ENCODE data around the gene GIMAP8.

GIMAP8 gene

DNA sequence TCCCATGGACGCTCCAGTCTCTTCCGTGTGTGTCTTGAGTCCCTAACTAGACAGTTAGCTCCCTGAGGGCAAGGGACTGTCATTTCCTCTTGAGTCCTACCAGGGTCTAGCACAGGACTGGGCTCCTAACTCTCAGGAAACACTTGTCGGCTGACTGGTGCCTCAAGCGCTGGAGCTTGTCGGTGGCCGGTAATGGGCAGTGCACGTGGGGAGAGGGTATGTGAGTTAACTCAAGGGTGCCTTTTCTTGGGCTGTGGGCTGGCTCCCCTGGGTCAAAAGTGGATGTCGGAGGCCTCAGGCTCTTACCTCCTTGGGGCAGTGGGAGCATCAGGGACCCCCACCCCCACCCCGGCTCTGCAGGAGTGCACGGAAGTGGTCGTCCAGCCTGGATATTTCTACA is 38.4 kb upstream of the GIMAP8 start:
- no peak for DNase-seq

DNA sequence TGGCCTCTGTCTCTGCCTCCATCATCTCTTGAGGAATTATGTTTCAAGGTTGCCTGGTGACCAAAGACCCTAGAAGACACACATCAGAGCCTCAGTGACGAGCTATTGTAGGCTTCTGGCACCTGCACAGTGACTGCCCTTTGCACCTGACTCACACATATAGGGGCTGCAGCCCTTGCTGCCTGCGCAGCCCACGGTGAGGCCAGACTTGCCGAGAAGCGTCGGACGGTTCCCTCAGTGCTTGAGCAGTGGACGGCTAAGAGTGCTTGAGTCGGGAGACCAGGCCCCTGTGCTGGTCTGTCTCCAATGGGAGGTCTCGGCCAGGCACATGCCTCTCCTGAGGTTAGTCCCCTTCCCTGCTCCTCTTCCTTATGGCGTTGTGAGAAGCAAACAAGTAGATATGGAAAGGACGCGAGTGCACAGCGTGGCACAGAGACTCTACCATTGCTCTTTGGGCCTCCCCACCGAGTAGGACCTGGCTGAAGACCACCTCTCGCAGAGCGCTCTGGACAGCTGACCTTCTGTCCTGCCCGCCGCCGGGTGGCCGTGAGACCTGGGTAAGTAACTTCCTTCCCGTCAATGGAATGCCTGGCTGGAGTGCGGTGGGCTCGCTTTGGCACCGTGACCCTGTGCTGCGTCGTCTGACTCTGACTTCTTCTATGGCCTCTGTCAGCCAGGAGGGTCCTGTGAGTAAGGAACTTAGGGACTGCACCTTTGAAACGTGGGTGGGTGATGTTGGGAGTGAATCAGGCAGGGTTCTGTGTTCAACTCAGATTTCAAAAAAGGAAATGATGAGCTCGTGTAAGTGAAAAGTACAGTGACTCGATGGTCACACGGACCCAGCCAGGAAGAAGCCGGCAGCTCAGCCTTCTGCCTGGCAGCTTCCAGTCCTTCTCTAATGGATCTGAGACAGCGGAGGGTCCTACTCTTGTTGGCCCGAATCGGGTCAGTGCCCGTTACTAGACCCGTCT is 37.6 kb upstream of the GIMAP8 start:
- DNase-seq: no peak

DNA sequence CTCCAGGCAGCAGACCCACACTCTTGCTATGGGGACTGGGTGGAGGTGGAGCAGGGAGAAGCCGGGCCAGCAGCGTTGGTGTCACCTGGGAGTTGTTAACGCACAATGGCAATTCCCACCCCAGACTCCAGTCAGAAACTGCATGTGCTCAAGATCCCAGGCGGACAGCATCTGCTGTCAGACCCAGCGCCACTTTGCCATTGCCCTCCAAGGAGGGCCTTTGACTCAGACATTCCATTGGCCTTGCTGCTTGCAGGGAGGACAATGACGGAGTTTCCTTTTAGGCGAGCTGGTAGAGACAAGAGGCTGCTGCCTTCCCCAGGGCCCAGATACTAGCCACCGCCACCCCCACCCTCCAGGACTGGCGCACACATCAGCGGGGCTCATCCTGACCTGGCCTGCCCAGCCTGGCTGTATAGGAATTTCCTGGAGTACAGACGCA is 36.8 kb upstream of the GIMAP8 start:
- no peak for DNase-seq

DNA sequence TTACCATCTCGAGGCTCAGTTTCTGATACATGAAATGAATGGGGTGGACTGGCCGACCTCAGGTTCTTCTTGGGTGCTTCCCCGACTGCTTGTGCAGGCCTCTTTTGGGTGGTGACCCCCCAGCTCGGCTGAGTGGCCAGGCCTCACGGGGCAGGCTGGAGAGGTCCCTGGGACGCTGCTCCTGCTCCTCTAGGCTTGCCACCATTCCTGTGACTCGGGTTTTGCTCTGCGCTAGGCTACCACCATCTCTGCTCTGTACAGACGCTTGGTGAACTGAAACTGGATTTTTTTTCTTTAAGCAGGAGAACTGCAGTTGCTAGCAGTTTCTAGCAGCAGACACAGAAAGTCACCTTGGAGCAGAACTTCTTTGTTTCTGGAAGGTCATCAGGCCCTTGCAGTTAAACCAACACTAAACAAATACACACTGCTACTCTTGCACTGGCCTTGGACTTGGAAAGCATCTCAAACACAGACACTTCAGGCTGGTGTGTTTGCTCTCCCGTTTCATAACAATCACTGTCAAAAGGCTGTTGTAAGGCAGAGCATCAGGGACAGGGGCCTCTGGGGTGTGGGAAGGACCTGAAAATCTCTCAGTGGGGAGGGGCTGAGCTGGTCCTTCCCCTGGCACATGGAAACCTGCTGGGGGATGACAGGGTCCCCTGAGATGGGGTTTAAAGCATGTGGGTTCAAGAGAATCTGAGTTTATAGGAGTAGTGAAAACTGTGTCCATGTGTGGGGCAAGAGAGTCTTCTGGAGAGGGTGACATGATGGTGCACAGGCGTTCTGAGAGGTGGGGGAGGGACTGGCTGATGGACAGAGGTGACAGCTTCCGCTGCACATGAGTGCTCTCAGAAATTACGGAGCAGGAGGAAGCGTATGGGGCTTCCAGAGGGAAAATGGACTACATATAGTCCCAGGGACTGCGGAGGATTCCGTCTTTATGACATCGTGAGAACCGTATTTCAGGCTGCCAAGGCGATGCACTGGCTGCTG is 35.0 kb upstream of the GIMAP8 start:
- no peak for DNase-seq

DNA sequence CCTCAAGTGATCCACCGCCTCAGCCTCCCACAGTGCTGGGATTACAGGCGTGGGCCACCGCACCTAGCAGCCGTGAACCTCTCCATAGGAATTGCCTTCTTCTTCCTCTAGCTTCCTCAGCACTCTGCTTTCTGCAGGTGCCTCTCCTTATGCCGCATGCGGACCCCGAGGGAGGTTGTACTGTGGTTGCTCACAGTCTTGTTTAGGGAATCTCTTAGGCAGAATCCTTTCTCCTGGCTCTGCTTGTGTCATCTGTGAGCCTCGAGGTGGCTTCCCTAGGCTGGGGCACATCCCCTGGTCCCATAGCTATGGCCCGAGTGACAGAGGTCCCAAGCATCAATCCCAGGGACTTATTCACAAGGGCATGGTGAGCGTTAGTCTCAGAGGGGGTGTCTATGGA is 33.2 kb upstream of the GIMAP8 start:
- DNase-seq: no peak

DNA sequence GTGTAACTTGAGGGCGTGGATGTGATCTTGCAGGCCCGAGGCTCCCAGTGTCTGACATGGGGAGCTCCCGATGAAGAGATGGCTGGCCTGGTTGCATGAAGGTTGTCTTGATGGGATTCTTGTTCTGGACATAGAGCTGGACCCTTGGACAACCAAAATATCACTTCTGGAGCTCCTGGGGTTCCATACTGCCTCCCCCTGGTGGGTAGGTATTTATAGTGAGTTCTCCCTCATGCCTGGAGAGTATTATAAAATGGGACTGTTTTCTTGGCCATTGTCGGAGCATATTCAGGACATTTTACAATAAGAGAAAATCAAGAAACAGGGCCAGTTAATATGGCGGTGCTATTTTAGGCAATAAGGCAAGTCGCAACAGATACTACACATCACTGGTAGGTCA is 32.6 kb upstream of the GIMAP8 start:
- no peak for DNase-seq

DNA sequence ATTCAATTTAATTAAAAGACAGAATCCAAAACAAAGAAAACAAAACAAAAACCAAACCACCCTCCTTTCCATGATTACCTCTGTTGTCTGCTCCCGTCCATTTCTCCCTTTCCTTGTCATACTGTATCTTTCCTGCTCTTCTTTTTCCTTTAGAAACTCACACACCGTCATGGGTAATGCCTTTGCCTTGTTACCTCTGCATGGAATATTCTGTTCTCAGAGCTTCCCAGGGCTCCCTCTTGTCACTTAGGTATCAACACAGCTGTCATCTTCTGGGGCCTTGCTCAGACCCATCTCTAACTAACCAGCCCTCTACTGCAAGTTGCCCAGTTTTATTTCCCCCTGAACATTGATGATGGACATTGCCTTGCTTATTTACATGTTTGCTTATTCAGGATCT is 30.2 kb upstream of the GIMAP8 start:
- no peak for DNase-seq

DNA sequence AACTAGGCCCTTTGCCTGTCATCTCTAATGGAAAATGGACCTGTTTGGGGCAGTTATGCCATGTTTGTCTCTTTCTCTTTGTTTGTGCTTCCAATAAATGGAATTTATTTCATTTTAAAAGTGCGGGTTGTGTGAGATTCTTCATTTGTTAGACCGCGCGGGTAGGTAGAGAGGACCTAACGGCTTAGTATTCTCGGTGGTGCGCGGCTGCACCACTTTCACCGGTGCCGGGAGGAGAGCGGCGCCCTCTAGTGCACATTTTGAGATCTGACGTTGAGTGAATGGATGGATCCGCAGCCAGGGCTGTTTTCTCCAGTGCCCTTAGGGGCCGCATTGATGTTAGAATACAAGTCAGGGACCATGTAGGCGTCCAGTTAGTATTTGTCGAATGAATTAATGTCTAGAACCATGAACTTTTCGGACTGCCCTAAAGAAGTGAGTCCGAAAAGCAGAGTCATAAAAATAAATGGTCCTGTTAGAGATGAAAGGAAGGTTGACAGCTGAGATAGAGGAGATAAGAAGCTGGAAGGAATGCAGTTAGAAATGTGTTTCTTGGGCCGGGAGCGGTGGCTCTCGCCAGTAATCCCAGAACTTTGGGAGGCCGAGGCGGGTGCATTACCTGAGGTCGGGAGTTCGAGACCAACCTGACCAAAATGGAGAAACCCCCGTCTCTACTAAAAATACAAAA is 29.3 kb upstream of the GIMAP8 start:
- DNase-seq: peak; percentile 4

DNA sequence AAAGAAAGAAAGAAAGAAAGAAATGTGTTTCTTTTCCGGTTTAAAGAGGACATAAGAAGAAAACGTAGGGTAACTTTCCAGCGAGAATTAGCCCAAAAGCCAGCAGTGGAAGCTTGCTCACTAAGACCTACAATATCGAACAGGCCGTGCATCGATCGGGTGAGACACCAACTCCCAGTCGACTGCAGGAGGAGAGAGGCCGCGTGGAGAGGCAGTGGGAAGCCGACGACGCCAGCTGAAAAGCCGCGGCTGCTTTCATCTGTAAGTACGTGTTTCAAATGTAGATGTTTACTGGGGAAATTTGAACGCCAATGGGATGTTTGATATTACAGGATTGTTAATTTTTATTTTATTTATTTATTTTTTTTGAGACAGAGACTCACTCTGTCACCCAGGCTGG is 28.6 kb upstream of the GIMAP8 start:
- no peak for DNase-seq

DNA sequence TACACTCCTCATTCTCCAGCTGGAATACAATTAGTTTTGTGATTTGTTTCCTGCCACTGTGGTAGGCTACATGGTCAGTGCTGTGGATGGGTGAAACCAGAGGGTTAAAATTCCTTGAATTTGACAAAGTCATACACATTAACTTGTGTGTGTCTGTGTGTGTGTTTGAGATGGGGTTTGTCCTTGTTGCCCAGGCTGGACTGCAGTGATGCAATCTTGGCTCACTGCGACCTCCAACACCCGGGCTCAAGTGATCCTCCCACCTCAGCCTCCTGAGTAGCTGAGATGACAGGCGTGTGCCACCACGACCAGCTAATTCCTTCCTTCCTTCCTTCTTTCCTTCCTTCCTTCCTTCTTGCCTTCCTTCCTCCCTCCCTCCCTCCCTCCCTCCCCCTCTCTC is 24.8 kb upstream of the GIMAP8 start:
- DNase-seq: no peak

DNA sequence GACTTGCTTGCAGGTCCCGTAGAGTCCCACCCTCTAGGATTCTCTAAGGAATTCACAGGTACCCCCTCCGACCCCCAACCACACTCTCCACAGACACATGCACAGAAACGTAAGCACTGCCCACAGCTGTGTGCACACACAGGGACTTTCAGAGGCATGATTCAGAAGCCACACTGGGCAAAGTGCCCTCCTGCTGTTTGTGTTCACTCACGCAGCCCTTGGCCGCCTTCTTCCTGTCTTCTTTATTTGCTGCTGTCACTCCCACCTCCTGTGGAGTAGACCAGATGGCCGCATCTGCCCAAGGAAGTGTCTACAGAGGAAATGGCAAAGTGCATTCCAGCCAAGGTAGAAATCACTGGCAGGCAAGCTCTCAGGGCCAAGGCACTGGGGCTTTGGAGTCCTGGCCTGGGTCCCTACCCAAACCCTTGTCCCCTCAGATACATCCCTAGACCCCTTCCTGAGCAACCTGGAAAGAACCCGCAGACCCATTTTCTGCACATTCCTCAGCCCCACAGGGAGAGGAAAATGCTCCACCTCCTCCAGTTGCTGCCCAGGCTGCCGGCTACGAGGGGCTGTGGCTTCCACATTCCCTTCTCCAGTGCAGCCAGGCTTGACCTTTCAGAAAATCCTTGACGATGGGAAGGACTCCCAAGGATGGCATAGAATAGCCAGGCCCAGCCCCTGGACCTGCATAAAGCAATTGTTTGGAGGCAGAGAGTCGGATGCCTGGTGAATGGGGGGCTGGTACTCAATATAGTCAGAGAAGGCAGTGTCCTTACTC is 21.6 kb upstream of the GIMAP8 start:
- DNase-seq: peak; percentile 49

DNA sequence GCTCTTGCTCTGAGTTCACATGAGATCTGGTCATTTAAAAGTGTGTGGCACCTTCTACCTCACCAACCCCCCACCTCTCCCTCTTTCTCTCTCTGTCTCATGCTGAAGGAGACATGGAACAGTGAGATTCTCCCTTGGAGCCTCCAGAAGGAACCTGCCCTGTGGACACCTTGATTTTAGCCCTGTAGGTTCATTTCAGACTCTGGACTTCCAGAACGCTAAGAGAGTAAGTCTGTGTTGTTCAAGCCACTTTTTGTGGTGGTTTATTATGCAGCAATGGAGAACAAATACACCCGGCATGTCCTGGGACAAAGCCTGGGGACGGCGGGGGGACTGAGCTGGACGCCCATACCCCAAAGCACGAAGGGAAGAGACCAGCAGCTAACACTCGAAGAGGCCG is 20.7 kb upstream of the GIMAP8 start:
- DNase-seq: no peak

DNA sequence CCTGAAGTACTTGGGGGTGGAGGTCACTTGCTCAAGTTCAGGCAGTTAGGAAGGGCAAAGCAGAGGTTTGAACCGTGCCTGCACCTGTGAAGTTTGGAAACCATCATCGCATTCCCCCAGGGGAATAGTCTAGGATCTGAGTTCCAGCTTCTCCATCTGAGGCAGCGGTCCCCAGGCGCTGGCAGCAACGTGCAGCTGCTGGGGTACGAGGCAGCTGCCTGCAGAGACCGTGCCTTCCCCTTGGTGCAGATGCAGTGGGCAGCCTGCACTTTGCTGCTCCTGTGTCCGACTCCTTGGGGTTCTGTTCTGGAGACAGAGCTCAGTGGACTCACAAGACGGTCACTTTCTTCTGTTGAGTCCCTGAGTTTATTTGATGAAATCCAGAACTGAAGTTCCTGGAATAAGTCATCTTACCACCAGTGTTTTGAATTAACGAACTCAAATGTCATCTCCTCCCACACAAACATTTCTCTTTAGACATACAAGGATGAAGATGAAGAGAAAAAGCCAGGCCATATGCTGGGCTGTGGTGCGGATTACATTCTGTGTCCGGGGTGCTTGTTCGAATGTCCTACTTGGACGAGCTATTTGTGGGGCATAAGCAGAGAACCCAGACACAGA is 19.9 kb upstream of the GIMAP8 start:
- no peak for DNase-seq

DNA sequence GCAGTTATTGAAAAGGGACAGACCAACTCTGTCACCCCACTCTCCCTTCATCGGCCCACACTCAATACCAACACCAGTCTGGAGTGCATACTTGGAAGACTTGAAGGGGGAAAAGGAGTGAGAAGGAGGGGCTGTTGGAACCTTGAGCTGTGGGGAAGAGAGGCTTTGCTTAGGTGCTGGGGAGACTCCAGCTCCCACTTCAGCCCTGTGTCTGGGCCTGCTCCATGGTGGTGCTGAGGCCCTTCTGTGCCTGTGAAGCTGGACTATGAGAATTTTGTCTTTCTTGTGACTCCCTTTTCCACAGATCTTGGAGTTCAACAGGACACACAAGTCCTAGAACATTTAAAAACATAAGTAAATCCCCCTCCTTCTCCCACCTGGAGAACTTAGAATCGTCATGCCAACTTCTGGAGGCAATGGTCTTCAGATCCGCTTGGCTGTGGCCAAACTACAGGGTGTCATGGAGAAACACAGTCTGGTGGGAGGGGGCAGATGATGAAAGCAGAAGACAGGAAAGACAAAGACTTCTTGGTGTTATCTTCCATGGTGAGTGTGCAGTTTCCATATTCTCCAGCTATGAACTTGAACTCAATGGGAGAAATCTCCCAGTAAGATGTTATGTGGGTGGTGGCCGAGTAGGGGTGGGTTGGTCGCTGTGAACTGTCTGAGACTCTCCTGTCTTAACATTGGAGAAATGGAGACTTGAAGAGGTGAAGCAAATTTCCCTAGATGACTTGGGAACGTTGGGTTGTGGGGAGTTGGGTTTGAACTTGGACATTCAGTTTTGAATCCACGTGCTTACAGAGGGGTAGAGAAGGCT is 18.4 kb upstream of the GIMAP8 start:
- no peak for DNase-seq

DNA sequence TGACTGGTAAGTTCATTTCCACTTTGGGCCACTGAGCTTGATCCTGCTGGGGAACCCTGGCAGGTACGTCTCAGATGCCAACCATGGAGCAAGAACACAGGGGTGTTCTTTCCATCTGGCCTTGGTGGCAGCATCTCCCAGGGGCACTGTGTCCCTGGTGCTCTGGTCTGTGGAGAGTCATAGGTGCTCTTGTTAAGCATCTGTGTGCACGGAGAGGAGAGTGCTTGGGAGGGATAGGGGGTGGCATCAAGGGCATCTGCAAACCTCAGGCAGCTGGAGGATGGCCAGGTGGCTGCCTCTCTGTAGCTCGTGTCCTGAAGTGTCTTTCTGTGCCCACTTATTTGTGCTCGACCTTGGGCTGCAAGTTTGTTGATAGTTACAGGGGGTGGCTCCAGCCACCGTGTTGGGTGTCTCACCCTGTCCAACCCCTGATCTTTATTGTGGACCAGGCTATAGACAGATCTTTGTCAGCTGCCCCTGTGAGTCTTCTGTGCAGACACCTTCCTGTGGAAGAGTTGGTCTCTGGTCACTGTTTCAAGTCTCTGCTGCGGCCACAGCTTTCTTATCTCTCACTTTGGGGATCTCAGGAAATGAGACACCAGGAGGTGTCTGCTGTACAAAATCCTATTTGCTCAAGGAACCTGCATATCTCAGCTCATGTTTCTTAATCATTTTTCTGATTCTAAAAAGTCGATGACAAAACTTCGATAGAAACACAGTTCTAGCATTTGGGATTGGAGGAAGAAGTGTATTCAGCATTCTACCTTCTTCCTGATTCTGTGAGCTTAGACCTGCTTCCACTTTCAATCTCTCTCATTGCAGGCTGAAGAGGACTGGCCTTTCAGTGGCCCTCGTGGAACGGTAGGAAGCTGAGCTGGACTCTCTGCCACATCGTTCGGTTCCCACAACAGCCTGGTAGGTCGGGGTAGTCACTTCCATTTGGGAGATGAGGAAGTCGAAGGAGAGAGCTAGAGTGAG is 17.2 kb upstream of the GIMAP8 start:
- no peak for DNase-seq

DNA sequence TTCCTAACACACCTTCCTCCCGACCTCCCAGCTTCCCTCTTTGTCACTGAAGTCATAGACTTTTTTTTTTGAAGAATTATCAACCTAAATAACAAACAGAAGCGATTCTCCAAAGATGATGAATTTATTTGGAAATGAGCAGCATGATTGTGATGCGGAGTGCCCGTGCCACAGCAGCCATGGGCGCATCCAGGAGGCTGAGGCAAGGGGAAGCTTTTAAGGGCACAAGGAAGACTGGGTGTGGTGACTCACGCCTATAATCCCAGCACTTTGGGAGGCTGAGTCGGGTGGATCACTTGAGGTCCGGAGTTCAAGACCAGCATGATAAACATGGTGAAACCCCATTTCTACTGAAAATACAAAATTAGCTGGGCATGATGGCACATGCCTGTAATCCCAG is 16.2 kb upstream of the GIMAP8 start:
- DNase-seq: no peak

DNA sequence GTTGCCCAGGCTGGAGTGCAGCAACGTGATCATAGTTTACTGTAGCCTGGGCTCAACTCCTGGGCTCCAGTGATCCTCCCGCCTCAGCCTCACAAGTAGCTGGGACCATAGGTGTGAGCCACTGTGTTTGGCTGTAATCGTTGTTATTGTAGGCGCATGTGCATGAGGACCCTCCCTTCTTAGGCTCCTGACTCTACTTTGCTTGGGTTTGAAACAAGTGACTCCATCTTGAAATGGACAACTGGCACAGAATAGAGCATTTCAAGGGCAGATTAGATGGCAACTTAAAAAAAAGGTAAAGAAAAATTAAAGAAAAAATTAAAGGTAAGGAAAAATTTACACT is 15.4 kb upstream of the GIMAP8 start:
- no peak for DNase-seq

DNA sequence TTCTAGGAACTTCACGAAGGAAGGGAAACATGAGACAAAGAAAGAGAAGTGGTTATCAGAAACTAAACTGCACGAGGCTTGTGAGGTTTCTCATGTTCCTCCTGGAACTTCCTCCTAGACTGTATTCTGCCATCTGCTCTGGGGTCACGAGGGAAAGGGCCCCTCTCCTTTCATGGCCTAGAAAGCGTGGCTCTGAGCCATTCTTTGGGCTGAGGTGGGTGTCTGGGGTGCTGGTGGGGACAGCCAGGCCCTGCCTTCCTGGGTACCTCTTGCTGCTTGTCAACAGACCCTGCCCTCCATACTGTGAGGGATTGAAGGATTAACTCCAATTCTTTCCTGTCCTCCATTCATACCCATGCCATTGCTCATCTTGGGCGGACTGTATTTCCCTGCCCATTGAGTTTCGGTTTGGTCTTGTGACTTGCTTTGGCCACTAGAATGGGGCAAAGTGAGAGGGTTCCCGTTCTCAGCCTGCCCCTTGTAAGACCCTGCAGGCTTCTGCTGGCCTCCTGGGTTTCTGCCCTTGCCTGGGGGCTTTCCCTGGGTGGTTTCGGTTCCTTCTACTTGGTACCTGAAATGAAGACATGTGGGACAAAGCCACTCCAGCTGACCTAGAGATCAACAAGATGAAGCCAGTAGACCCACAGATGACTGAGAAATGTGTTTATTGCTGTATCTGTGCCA is 14.9 kb upstream of the GIMAP8 start:
- no peak for DNase-seq

DNA sequence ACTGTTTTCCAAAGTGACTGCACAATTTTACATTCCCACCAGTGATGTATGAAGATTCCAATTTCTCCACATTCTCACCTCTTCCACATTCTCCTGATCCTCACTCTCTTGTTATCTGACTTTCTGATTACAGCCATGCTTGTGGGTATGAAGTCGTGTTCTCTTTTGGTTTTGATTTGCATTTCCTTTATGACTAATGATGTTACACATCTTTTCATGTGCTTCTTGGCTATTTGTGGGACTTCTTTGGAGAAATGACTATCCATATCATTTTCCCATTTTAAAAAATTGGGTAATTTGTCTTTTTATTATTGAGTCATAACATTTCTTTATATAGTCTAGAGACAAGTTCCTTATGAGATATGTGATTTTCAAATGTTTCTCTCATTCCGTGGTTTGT is 10.5 kb upstream of the GIMAP8 start:
- DNase-seq: no peak

All from NCI-H1417 treated with DMSO at 0.1 percent for 48 hours (cell line).